Right lobe of liver (tissue), 6 donors: ENCODE results near the gene BLACAT1. TPM values are rescaled to one million over a fixed set of nuclear protein-coding genes. Genes with fewer than 3 reads are reported as not detected.
"Not testable (repeated sequence)": the region's sequence is repeated elsewhere in the genome, so short reads cannot be mapped to it uniquely, and the experiment has no call there.

ENCODE experiments used
- ATAC-seq, 4 donors: fragments of 200-7000 bp; cut with Tn5 transposase; one replicate each; pipeline ENCODE4 v1.9.1; 2020; ENCODE audit warnings: mild to moderate bottlenecking in 4 of 4, moderate library complexity in 4 of 4
- DNase-seq, 3 donors: peaks; one replicate each; pipeline ENCODE4 v3.0.0-alpha.2; 2020
- H3K27ac ChIP-seq, 3 donors: fragments of 200-600 bp; one replicate each; pipeline ENCODE4 v1.8.0; 2022
- H3K27me3 ChIP-seq, 2 donors: fragments of 200-600 bp; one replicate each; pipeline ENCODE4 v1.8.0; 2022
- H3K36me3 ChIP-seq, 4 donors: fragments of 200-600 bp; sonication (generic) in 1 of 4; one replicate each; pipeline versions ENCODE4 v1.5.1 to v1.8.0; 2017 to 2022; ENCODE audit warnings: control low read depth in 1 of 4
- H3K4me1 ChIP-seq, 4 donors: fragments of 200-600 bp; sonication (generic) in 1 of 4; one replicate each; pipeline versions ENCODE4 v1.5.1 to v1.8.0; 2017 to 2022; ENCODE audit warnings: control low read depth in 1 of 4
- H3K4me3 ChIP-seq, 3 donors: fragments of 200-600 bp; one replicate each; pipeline ENCODE4 v1.8.0; 2022
- H3K9me3 ChIP-seq, 4 donors: fragments of 200-600 bp; sonication (generic) in 1 of 4; one replicate each; pipeline versions ENCODE4 v1.5.1 to v1.8.0; 2017 to 2022; ENCODE audit warnings: control low read depth in 1 of 4
- POLR2A ChIP-seq: fragments of 450-650 bp; IDR thresholded peaks from one replicate; pipeline ENCODE4 v1.6.1; 2017; ENCODE audit warnings: antibody characterized with exemption, mild to moderate bottlenecking
- WGBS: methylation state at CpG from one replicate; pipeline ENCODE4 v1.1.6; 2018; ENCODE audit warnings: low coverage, low lambda C conversion rate; ENCODE audit not compliant: insufficient coverage; ENCODE audit errors: missing lambda C conversion rate; 5-methylcytosine and 5-hydroxymethylcytosine counted together
- intact Hi-C, 2 donors: fragments of 100-400 bp; cut with DNase I; formaldehyde crosslinking; loops; one replicate each; pipeline versions ENCODE4 v1.11.2 to v1.14.1; 2022
- microRNA counts: library from miRNA; unstranded; fragments of <30 nt; microRNA quantifications from one replicate; lab custom pipeline; 2016
- microRNA-seq, 2 donors: library from miRNA; unstranded; fragments of <30 nt; microRNA quantifications; one replicate each; pipeline ENCODE4, GENCODE V29; 2019 to 2020
- small RNA-seq, 2 experiments: library from RNA; depleted of rRNA; stranded (forward); fragments of <200 nt; gene quantifications; one replicate each; pipeline ENCODE3, GENCODE V24; 2016
- total RNA-seq, 6 experiments: library from RNA; depleted of rRNA in 2 of 6; stranded (reverse); fragments of >200 nt in 2 of 6; fragmentation: NEBNext Ultra II Directional in 3 of 6; extraction: Animal tissue kit (Norgen Biotek cat#: 25700) in 3 of 6; gene quantifications; one replicate each; pipeline versions ENCODE4 v1.1.0 to v1.2.4, GENCODE V29; 2016 to 2023
- TF ChIP-seq, protein P1 (sequence below), 4 donors: fragments of 200-600 bp in 3 of 4; fragments of 450-650 bp in 1 of 4; IDR thresholded peaks; one replicate each; pipeline versions ENCODE4 v1.5.1 to v1.8.0; 2016 to 2022; ENCODE audit warnings: antibody characterized with exemption in 4 of 4, mild to moderate bottlenecking in 2 of 4
- donor health status: DM: no; HTN: yes; CAD: no.
- donor health status: DM: no; HTN: no; CAD: no.
- donor health status: DM: no; HTN: no; CAD: no.
- donor health status: DM: no; HTN: yes; CAD: no.
- donor health status: DM: no; HTN: yes; CAD: no.

The BLACAT1 gene
- total RNA-seq, 6 experiments from 2014 or later = 0.06 TPM; not detected in 5

- ATAC-seq (no peak), DNase-seq (no peak)
- 80% methylated on average over 1 of the region's 2 CpGs for WGBS
- H3K36me3 ChIP-seq = no peaks in the 10 kb centered on the region
- no peak overlapping the region for H3K4me3 ChIP-seq
- H3K27me3 ChIP-seq = no peaks in the 10 kb centered on the region
- intact Hi-C loops = no loop called here
- TF ChIP-seq, protein P1, sequence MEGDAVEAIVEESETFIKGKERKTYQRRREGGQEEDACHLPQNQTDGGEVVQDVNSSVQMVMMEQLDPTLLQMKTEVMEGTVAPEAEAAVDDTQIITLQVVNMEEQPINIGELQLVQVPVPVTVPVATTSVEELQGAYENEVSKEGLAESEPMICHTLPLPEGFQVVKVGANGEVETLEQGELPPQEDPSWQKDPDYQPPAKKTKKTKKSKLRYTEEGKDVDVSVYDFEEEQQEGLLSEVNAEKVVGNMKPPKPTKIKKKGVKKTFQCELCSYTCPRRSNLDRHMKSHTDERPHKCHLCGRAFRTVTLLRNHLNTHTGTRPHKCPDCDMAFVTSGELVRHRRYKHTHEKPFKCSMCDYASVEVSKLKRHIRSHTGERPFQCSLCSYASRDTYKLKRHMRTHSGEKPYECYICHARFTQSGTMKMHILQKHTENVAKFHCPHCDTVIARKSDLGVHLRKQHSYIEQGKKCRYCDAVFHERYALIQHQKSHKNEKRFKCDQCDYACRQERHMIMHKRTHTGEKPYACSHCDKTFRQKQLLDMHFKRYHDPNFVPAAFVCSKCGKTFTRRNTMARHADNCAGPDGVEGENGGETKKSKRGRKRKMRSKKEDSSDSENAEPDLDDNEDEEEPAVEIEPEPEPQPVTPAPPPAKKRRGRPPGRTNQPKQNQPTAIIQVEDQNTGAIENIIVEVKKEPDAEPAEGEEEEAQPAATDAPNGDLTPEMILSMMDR (IDR thresholded peaks at IDR 0.05) = no peak
- TF ChIP-seq POLR2A = no peak
- no peak overlapping the region for H3K27ac ChIP-seq
- no peaks in the 10 kb centered on the region for H3K9me3 ChIP-seq
- no peaks in the 10 kb centered on the region for H3K4me1 ChIP-seq
These were observed 39.5 kb downstream of the BLACAT1 start for GRCh38 chr1:205416322-205416721.

GRCh38 chr1:205410581-205411298, 45.1 kb downstream of the BLACAT1 start:
- 52% methylated on average over 4 of the region's 5 CpGs for WGBS
- Histone ChIP-seq H3K9me3 (no peaks in the 10 kb centered on the region), H3K4me1 (no peaks in the 10 kb centered on the region), H3K36me3 (no peaks in the 10 kb centered on the region), H3K27ac (no peak overlapping the region), H3K4me3 (no peak overlapping the region), H3K27me3 (no peaks in the 10 kb centered on the region)
- TF ChIP-seq, protein P1 (IDR thresholded peaks at IDR 0.05) = no peak
- TF ChIP-seq POLR2A = no peak
- intact Hi-C loops = no loop called here
- ATAC-seq (no peak), DNase-seq (no peak)

DNA sequence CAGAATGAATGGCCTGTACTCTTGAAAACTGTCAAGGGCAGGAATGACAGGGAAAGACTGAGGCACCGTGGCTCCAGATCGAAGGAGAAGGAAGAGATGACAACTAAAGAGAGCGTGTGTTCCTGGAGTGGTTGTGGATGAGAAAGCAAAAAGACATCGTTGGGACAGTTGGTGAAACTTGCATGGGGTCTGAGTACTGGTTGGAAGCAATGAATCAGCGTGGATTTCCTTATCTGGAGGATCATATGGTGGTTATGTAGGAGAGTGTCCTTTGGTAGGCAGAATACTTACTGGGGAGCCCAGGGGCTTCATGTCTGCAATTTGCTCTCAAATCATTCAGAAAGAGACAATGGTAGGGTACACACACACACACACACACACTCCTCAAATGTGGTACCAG, 47.9 kb downstream of the BLACAT1 start:
- H3K4me3 ChIP-seq = no peak overlapping the region
- no peaks in the 10 kb centered on the region for H3K27me3 ChIP-seq
- 63% methylated on average over 5 of the region's 5 CpGs for WGBS
- no peak for ATAC-seq
- intact Hi-C loops = no loop called here
- H3K4me1 ChIP-seq = no peaks in the 10 kb centered on the region
- TF ChIP-seq, protein P1 (IDR thresholded peaks at IDR 0.05) = no peak
- TF ChIP-seq POLR2A = no peak
- H3K9me3 ChIP-seq = no peaks in the 10 kb centered on the region
- no peaks in the 10 kb centered on the region for H3K36me3 ChIP-seq
- H3K27ac ChIP-seq = no peak overlapping the region
- DNase-seq = no peak

DNA sequence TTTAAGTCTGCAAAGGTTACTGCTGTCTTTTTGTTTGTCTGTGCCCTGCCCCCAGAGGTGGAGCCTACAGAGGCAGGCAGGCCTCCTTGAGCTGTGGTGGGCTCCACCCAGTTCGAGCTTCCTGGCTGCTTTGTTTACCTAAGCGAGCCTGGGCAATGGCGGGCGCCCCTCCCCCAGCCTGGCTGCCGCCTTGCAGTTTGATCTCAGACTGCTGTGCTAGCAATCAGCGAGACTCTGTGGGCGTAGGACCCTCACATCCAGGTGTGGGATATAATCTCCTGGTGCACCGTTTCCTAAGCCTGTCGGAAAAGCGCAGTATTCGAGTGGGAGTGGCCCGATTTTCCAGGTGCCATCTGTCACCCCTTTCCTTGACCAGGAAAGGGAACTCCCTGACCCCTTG, 49.6 kb downstream of the BLACAT1 start:
- intact Hi-C loops, H3K4me3 ChIP-seq, H3K36me3 ChIP-seq, H3K27ac ChIP-seq, H3K4me1 ChIP-seq, ATAC-seq, DNase-seq, H3K9me3 ChIP-seq, H3K27me3 ChIP-seq: not testable (repeated sequence)
- WGBS = 80% methylated on average over 1 of the region's 12 CpGs

MicroRNAs encoded within 50 kb of the gene (microRNA counts, 767-probe panel; counts per million panel counts)
- microRNA hsa-miR-135b-5p (lab: Ali Mortazavi, UCI) = 237 counts per million

Small RNA genes within 50 kb of the gene (microRNA-seq; reads per million reads assigned to microRNA genes)
- gene MIR135B = 8.1 to 19.3 reads per million in 2 donors

Small RNA genes within 50 kb of the gene (small RNA-seq; reads per million reads assigned to genes)
- gene MIR135B = 0 reads per million in 2 experiments

Other genes with a start within 250 kb of the BLACAT1 start
- gene DSTYK, start 244.3 kb downstream of the BLACAT1 start, total RNA-seq = 1 to 10 TPM; 2.5 to 2.9 (median 2.6) TPM
- 1 to 10 TPM in 1 of 6 experiments, under 1 TPM in 5; 0.14 to 5.9 (median 0.30) TPM for gene TMCC2, start 228.1 kb downstream of the BLACAT1 start, total RNA-seq
- 1 to 10 TPM in 5 of 6 experiments, under 1 TPM in 1; 0.88 to 5.1 (median 2.1) TPM for gene NUAK2, start 134.3 kb downstream of the BLACAT1 start, total RNA-seq
- gene KLHDC8A, start 99.1 kb downstream of the BLACAT1 start, total RNA-seq = under 1 TPM in 2 of 6 experiments, not detected in 4; 0.22 to 0.44 TPM
- not detected for gene LEMD1, start 34.0 kb downstream of the BLACAT1 start, total RNA-seq
- gene CDK18, start 48.6 kb upstream of the BLACAT1 start, total RNA-seq = 10 to 100 TPM in 3 of 6 experiments, 1 to 10 TPM in 3; 6.3 to 22.3 (median 9.7) TPM
- 10 to 100 TPM; 15.1 to 39.2 (median 26.9) TPM for gene ELK4, start 176.0 kb upstream of the BLACAT1 start, total RNA-seq
- 10 to 100 TPM in 2 of 6 experiments, 1 to 10 TPM in 4; 6.9 to 27.0 (median 7.9) TPM for gene SLC45A3, start 224.5 kb upstream of the BLACAT1 start, total RNA-seq